Fibroblast of pulmonary artery (primary cell): ENCODE measurements around the gene ZNF185.
"Not testable (repeated sequence)": the region's sequence is repeated elsewhere in the genome, so short reads cannot be mapped to it uniquely, and the experiment has no call there.

Source experiments
- DNase-seq: peaks from one replicate; pipeline ENCODE4 v3.0.0-alpha.2; 2010; ENCODE audit warnings: low read depth
- H3K4me3 ChIP-seq: replicated peaks from 2 replicates; pipeline ENCODE4 v1.5.1; 2011; ENCODE audit warnings: low read depth, mild to moderate bottlenecking, control low read depth, low read length, moderate library complexity
- TF ChIP-seq, protein P1 (sequence below): IDR thresholded peaks from 2 replicates; pipeline ENCODE4 v1.5.1; 2011; ENCODE audit warnings: mild to moderate bottlenecking, control low read depth, low read length, inconsistent platforms; ENCODE audit errors: missing control alignments

ZNF185 gene

DNA sequence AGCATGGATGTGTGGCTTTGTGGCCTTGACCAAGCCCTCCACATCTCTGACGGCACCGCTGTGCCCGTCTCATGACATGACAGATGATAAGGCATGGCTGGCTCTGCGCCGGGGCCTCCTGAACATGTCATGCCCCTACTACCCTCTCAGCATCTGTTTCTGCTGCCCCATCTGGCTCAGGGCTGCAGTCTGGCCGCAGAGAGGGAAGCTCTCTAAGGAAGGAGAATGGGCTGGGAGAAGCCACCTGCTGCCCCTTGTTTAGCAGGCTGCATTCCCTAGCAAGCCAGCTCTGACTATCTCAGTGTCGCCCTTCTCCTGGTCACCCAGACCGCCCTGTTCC, 7.2 kb downstream of the ZNF185 start:
- DNase-seq = no peak
- TF ChIP-seq, protein P1, sequence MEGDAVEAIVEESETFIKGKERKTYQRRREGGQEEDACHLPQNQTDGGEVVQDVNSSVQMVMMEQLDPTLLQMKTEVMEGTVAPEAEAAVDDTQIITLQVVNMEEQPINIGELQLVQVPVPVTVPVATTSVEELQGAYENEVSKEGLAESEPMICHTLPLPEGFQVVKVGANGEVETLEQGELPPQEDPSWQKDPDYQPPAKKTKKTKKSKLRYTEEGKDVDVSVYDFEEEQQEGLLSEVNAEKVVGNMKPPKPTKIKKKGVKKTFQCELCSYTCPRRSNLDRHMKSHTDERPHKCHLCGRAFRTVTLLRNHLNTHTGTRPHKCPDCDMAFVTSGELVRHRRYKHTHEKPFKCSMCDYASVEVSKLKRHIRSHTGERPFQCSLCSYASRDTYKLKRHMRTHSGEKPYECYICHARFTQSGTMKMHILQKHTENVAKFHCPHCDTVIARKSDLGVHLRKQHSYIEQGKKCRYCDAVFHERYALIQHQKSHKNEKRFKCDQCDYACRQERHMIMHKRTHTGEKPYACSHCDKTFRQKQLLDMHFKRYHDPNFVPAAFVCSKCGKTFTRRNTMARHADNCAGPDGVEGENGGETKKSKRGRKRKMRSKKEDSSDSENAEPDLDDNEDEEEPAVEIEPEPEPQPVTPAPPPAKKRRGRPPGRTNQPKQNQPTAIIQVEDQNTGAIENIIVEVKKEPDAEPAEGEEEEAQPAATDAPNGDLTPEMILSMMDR = no peak
- H3K4me3 ChIP-seq = no peak overlapping the region

DNA sequence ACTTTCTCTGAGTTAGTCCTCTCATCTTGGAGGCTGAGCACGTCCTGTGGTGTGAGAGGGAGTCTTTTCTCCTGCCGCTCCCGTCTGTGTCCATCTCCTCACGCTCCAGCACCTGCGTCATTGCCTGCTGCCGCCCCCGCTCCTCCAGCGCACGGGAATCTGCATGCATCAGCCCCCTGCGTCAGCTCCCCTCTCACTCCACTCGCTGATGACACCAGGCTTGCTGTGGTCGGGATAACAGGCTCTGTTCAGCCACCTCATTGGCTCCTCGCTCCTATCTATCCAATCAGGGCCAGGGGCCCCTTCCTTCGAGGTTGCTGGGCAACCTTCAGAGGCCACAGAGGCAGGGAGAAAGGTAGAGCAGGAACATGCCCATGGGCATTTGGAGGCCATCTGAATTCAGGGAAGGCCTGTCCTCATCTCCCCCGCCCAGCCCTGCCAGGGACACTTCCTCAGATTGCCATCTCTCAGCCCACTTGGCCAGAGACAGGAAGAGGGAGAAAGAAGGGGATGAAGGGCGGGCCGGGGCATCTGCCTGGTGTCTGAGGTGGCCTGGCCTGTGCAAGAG, 9.3 kb downstream of the ZNF185 start:
- TF ChIP-seq, protein P1 = no peak
- peak; percentile 73 for DNase-seq
- H3K4me3 ChIP-seq = no peak overlapping the region

DNA sequence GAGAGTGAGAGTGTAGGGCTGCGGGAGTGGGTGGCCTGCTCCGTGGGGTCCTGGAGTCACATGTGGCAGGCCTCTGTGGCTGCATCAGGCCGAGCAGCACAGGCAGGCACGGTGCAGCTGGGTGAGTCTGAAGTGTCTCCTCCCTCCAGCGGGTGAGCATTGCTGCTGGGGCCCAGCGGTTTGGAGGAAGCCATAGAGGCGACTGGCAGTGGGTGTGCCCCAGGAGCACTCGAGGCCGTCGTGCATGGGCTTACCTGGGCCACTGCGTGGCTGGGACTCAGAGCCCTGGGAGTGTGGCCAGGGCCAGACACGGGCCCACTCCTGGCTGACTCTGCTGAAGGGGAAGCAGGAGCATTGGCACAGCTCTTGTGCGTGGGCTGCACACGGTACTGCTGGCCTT, 10.6 kb downstream of the ZNF185 start:
- TF ChIP-seq, protein P1 = no peak
- no peak for DNase-seq

GRCh38 chrX:152910018-152910417, 12.2 kb downstream of the ZNF185 start:
- DNase-seq, H3K4me3 ChIP-seq: not testable (repeated sequence)

More for the DNA sequence above, 10.6 kb downstream of the ZNF185 start:
- no peak overlapping the region for H3K4me3 ChIP-seq

DNA sequence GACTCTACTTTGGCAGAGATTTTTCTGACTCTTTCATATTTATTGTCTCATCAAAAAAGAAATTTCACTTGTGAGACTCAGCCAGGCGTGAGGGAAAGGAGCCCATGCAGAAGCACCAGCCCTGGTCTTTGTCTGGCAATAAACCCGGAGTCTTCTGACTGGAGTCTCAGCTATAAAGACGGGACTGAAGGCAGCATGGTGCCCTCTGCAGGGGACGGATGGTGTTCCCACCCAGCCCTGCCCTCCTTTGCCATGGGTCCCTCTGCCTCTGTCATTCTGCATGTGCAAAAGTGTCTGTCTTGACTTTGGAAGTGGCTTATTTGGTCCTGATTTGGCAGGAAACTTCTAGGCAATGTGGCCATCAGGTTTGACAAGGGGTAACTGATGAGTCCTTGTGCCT, 14.2 kb downstream of the ZNF185 start:
- H3K4me3 ChIP-seq = no peak overlapping the region
- no peak for DNase-seq
- TF ChIP-seq, protein P1 = no peak

GRCh38 chrX:152912641-152913040, 14.8 kb downstream of the ZNF185 start:
- TF ChIP-seq, protein P1 = no peak

GRCh38 chrX:152913346-152913745, 15.5 kb downstream of the ZNF185 start:
- no peak overlapping the region for H3K4me3 ChIP-seq
- TF ChIP-seq, protein P1 = no peak
- DNase-seq = no peak

More at GRCh38 chrX:152912641-152913040, 14.8 kb downstream of the ZNF185 start:
- no peak for DNase-seq
- no peak overlapping the region for H3K4me3 ChIP-seq
